Upper lobe of right lung (tissue), 1 donor: ENCODE results near the gene OSMR. TPM values are rescaled to one million over a fixed set of nuclear protein-coding genes. Genes with fewer than 3 reads are reported as not detected.
A peak's percentile ranks its signal among the peaks of the same experiment; 100 is the strongest.

ENCODE experiments used
- ATAC-seq: fragments of 200-7000 bp; cut with Tn5 transposase; one replicate; pipeline ENCODE4 v1.9.1; 2020; ENCODE audit warnings: mild to moderate bottlenecking, moderate library complexity
- DNase-seq: peaks from one replicate; pipeline ENCODE4 v3.0.0-alpha.2; 2020
- H3K27ac ChIP-seq: fragments of 200-600 bp; one replicate; pipeline ENCODE4 v1.8.0; 2022
- H3K27me3 ChIP-seq: fragments of 200-600 bp; one replicate; pipeline ENCODE4 v1.8.0; 2022; ENCODE audit warnings: mild to moderate bottlenecking
- H3K36me3 ChIP-seq: fragments of 200-600 bp; one replicate; pipeline ENCODE4 v1.8.0; 2022
- H3K4me1 ChIP-seq: fragments of 200-600 bp; one replicate; pipeline ENCODE4 v1.8.0; 2022
- H3K4me3 ChIP-seq: fragments of 200-600 bp; one replicate; pipeline ENCODE4 v1.8.0; 2022; ENCODE audit warnings: mild to moderate bottlenecking
- H3K9me3 ChIP-seq: fragments of 200-600 bp; one replicate; pipeline ENCODE4 v1.8.0; 2022
- CTCF ChIP-seq: fragments of 200-600 bp; IDR thresholded peaks from one replicate; pipeline ENCODE4 v1.8.0; 2022; ENCODE audit warnings: antibody characterized with exemption
- intact Hi-C: fragments of 100-400 bp; cut with DNase I; formaldehyde crosslinking; loops from one replicate; pipeline ENCODE4 v1.11.0; 2022
- long read RNA-seq: library from polyadenylated mRNA; unstranded; transcript quantifications from one replicate; pipeline ENCODE4 v2.0.0, GENCODE V29; 2021
- total RNA-seq: library from RNA; stranded (reverse); fragmentation: NEBNext Ultra II Directional; extraction: Animal tissue kit (Norgen Biotek cat#: 25700); gene quantifications from one replicate; pipeline ENCODE4 v1.2.1, GENCODE V29; 2021
- donor health status: DM: no; HTN: yes; CAD: no; lungs with severe emphysema.

The OSMR gene
- total RNA-seq: 85.6 TPM
- long read RNA-seq, full-length matches to known transcripts: 8 of 45 reads
- long read RNA-seq, partial matches to known transcripts: 23 of 45 reads
- long read RNA-seq, other reads (novel, unspliced or antisense): 14 of 45 reads

GRCh38 chr5:38845526-38846378, at the start of gene OSMR:
OSMR (plus strand) TSS chr5:38846012; CDS start chr5:38869045, 23,033 bp downstream.
- ATAC-seq: peak; percentile 96
- H3K36me3 ChIP-seq: peaks cover 5% of the 10 kb centered on the region
- TF ChIP-seq CTCF: no peak
- intact Hi-C loops: no loop called here
- H3K4me1 ChIP-seq: peaks cover 12% of the 10 kb centered on the region
- H3K27ac ChIP-seq: peak within 1 kb of the TSS; percentile 92
- no peaks in the 10 kb centered on the region for H3K27me3 ChIP-seq
- no peaks in the 10 kb centered on the region for H3K9me3 ChIP-seq
- peak; percentile 97 for DNase-seq
- peak within 1 kb of the TSS; percentile 75 for H3K4me3 ChIP-seq

GRCh38 chr5:38796742-38797108, 49.1 kb upstream of the OSMR start:
- ATAC-seq: peak; percentile 59
- H3K4me1 ChIP-seq: peaks cover 25% of the 10 kb centered on the region
- DNase-seq: no peak
- no peaks in the 10 kb centered on the region for H3K27me3 ChIP-seq
- no peak overlapping the region for H3K4me3 ChIP-seq
- intact Hi-C loops: no loop called here
- H3K9me3 ChIP-seq: no peaks in the 10 kb centered on the region
- TF ChIP-seq CTCF: no peak
- H3K36me3 ChIP-seq: no peaks in the 10 kb centered on the region
- H3K27ac ChIP-seq: peak overlapping the region; percentile 70

- Histone ChIP-seq H3K4me1 (peaks cover 25% of the 10 kb centered on the region), H3K9me3 (no peaks in the 10 kb centered on the region), H3K4me3 (no peak overlapping the region), H3K36me3 (no peaks in the 10 kb centered on the region), H3K27me3 (no peaks in the 10 kb centered on the region), H3K27ac (no peak overlapping the region)
- ATAC-seq (no peak), DNase-seq (no peak)
- intact Hi-C loops: no loop called here
- TF ChIP-seq CTCF: no peak
Observed at GRCh38 chr5:38797838-38798237, 48.0 kb upstream of the OSMR start.

GRCh38 chr5:38799556-38800377, 46.0 kb upstream of the OSMR start:
- no peak for DNase-seq
- H3K27ac ChIP-seq: peak overlapping the region; percentile 17
- intact Hi-C loops: no loop called here

GRCh38 chr5:38800515-38800914, 45.3 kb upstream of the OSMR start:
- ATAC-seq (peak; percentile 37), DNase-seq (no peak)
- intact Hi-C loops: no loop called here
- Histone ChIP-seq H3K4me3 (no peak overlapping the region), H3K27me3 (no peaks in the 10 kb centered on the region), H3K9me3 (no peaks in the 10 kb centered on the region), H3K4me1 (peaks cover 25% of the 10 kb centered on the region), H3K27ac (no peak overlapping the region), H3K36me3 (no peaks in the 10 kb centered on the region)
- no peak for TF ChIP-seq CTCF

More at GRCh38 chr5:38799556-38800377, 46.0 kb upstream of the OSMR start:
- Histone ChIP-seq H3K36me3 (no peaks in the 10 kb centered on the region), H3K9me3 (no peaks in the 10 kb centered on the region), H3K4me1 (peaks cover 25% of the 10 kb centered on the region), H3K4me3 (no peak overlapping the region), H3K27me3 (no peaks in the 10 kb centered on the region)
- ATAC-seq: no peak
- TF ChIP-seq CTCF: no peak
